SK-MEL-5 (cell line): ENCODE measurements around the gene OR11H6. TPM values are rescaled to one million over a fixed set of nuclear protein-coding genes. Genes with fewer than 3 reads are reported as not detected.
"Not testable (repeated sequence)": the region's sequence is repeated elsewhere in the genome, so short reads cannot be mapped to it uniquely, and the experiment has no call there.

Experiments
- DNase-seq: peaks from one replicate; pipeline ENCODE4 v3.0.0-alpha.2; 2016; ENCODE audit warnings: low read depth, low spot score
- in situ Hi-C: cut with HindIII; loops from 2 replicates; pipeline ENCODE4 v1.10.0; 2016; ENCODE audit warnings: low sequenced_read_pairs, high pct_unique_total_duplicates, low pct_unique_long_range_greater_than_20kb
- polyA plus RNA-seq, 2 experiments: library from polyadenylated mRNA; depleted of rRNA; stranded (reverse); fragments of >200 nt; gene quantifications; 2 replicates each; pipeline ENCODE4 v1.2.3, GENCODE V29; 2015
- total RNA-seq: library from RNA; depleted of rRNA; stranded (reverse); fragments of >200 nt; shearing (Covaris generic); gene quantifications from 2 replicates; pipeline ENCODE4 v1.2.3, GENCODE V29; 2014; rRNA removed

The OR11H6 gene
- not detected in 2 replicates for total RNA-seq
- not detected in 2 replicates for polyA plus RNA-seq (2015; cell fraction: cytosol; rRNA removed)
- not detected in 2 replicates for polyA plus RNA-seq (2015; cell fraction: nucleus; rRNA removed)

- in situ Hi-C loops: no loop called here
- DNase-seq: no peak
Observed at GRCh38 chr14:20223410-20223809, at the start of gene OR11H6. Gene OR11H6, plus strand, starts transcription at chr14:20223710. Its CDS starts 0 bp downstream, at chr14:20223710.

- DNase-seq, in situ Hi-C loops: not testable (repeated sequence)
Observed at GRCh38 chr14:20174205-20174604, 49.3 kb upstream of the OR11H6 start.

GRCh38 chr14:20176330-20176729, 47.2 kb upstream of the OR11H6 start:
- no peak for DNase-seq
- in situ Hi-C loops: no loop called here

- peak; percentile 6 for DNase-seq
- in situ Hi-C loops: no loop called here
Observed at GRCh38 chr14:20177433-20177974, 46.0 kb upstream of the OR11H6 start.

GRCh38 chr14:20179218-20179617, 44.3 kb upstream of the OR11H6 start:
- no peak for DNase-seq
- in situ Hi-C loops: no loop called here

GRCh38 chr14:20179880-20180279, 43.6 kb upstream of the OR11H6 start:
- DNase-seq: no peak
- in situ Hi-C loops: no loop called here

- DNase-seq: no peak
- in situ Hi-C loops: no loop called here
Observed at GRCh38 chr14:20180486-20180885, 43.0 kb upstream of the OR11H6 start.

GRCh38 chr14:20184181-20184580, 39.3 kb upstream of the OR11H6 start:
- DNase-seq: no peak
- in situ Hi-C loops: no loop called here

- no peak for DNase-seq
- in situ Hi-C loops: no loop called here
Observed at GRCh38 chr14:20190596-20190995, 32.9 kb upstream of the OR11H6 start, which contains the start of gene OR11G2. Gene OR11G2, plus strand, starts transcription at chr14:20190896. Its CDS starts 6,542 bp downstream, at chr14:20197438.

GRCh38 chr14:20191396-20191795, 32.1 kb upstream of the OR11H6 start:
- DNase-seq: no peak
- in situ Hi-C loops: no loop called here

- in situ Hi-C loops: no loop called here
- no peak for DNase-seq
Observed at GRCh38 chr14:20194101-20194500, 29.4 kb upstream of the OR11H6 start.

GRCh38 chr14:20195170-20195569, 28.3 kb upstream of the OR11H6 start:
- DNase-seq, in situ Hi-C loops: not testable (repeated sequence)

GRCh38 chr14:20195911-20196310, 27.6 kb upstream of the OR11H6 start:
- DNase-seq: peak; percentile 31

GRCh38 chr14:20197459-20197858, 26.1 kb upstream of the OR11H6 start:
- no peak for DNase-seq
- in situ Hi-C loops: no loop called here

More at GRCh38 chr14:20195911-20196310, 27.6 kb upstream of the OR11H6 start:
- in situ Hi-C loops: no loop called here

- no peak for DNase-seq
- in situ Hi-C loops: no loop called here
Observed at GRCh38 chr14:20198991-20199390, 24.5 kb upstream of the OR11H6 start.

GRCh38 chr14:20204721-20205120, 18.8 kb upstream of the OR11H6 start:
- in situ Hi-C loops: no loop called here
- no peak for DNase-seq

GRCh38 chr14:20209595-20209994, 13.9 kb upstream of the OR11H6 start:
- DNase-seq: no peak
- in situ Hi-C loops: no loop called here

- DNase-seq, in situ Hi-C loops: not testable (repeated sequence)
Observed at GRCh38 chr14:20212406-20212805, 11.1 kb upstream of the OR11H6 start.

- DNase-seq: no peak
- in situ Hi-C loops: no loop called here
Observed at GRCh38 chr14:20215196-20215595, 8.3 kb upstream of the OR11H6 start.
